HL-60 (cell line): ENCODE data around the gene PSIP1.

Experiments
- GABPA ChIP-seq: IDR thresholded peaks from 2 replicates; pipeline ENCODE4 v1.6.1; 2012; ENCODE audit warnings: low read depth
- POLR2AphosphoS5 ChIP-seq: IDR thresholded peaks from 2 replicates; pipeline ENCODE4 v1.6.1; 2012; ENCODE audit warnings: low read depth
- TF ChIP-seq, protein P1 (sequence below): IDR thresholded peaks from one replicate; pipeline ENCODE4 v1.5.1; 2011; ENCODE audit warnings: low read length, control low read depth, inconsistent platforms; ENCODE audit not compliant: insufficient read depth
- TF ChIP-seq, protein P2 (sequence below): IDR thresholded peaks from 2 replicates; pipeline ENCODE4 v1.6.1; 2012; ENCODE audit warnings: low read depth; ENCODE audit not compliant: insufficient replicate concordance

DNA sequence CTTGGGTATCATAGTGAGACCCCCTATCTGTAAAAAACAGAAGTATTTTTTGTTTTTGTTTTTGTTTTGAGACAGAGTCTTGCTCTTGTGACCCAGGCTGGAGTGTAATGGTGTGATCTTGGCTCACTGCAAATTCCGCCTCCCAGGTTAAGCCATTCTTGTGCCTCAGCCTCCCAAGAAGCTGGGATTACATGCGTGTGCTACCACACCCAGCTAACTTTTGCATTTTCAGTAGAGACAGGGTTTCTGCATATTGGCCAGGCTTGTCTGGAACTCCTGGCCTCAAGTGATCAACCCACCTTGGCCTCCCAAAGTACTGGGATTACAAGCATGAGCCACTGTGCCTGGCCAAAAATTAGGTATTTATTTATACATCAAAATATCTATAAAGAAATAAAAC, 31.9 kb upstream of the PSIP1 start:
- TF ChIP-seq, protein P1, sequence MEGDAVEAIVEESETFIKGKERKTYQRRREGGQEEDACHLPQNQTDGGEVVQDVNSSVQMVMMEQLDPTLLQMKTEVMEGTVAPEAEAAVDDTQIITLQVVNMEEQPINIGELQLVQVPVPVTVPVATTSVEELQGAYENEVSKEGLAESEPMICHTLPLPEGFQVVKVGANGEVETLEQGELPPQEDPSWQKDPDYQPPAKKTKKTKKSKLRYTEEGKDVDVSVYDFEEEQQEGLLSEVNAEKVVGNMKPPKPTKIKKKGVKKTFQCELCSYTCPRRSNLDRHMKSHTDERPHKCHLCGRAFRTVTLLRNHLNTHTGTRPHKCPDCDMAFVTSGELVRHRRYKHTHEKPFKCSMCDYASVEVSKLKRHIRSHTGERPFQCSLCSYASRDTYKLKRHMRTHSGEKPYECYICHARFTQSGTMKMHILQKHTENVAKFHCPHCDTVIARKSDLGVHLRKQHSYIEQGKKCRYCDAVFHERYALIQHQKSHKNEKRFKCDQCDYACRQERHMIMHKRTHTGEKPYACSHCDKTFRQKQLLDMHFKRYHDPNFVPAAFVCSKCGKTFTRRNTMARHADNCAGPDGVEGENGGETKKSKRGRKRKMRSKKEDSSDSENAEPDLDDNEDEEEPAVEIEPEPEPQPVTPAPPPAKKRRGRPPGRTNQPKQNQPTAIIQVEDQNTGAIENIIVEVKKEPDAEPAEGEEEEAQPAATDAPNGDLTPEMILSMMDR: no peak
- TF ChIP-seq, protein P2, sequence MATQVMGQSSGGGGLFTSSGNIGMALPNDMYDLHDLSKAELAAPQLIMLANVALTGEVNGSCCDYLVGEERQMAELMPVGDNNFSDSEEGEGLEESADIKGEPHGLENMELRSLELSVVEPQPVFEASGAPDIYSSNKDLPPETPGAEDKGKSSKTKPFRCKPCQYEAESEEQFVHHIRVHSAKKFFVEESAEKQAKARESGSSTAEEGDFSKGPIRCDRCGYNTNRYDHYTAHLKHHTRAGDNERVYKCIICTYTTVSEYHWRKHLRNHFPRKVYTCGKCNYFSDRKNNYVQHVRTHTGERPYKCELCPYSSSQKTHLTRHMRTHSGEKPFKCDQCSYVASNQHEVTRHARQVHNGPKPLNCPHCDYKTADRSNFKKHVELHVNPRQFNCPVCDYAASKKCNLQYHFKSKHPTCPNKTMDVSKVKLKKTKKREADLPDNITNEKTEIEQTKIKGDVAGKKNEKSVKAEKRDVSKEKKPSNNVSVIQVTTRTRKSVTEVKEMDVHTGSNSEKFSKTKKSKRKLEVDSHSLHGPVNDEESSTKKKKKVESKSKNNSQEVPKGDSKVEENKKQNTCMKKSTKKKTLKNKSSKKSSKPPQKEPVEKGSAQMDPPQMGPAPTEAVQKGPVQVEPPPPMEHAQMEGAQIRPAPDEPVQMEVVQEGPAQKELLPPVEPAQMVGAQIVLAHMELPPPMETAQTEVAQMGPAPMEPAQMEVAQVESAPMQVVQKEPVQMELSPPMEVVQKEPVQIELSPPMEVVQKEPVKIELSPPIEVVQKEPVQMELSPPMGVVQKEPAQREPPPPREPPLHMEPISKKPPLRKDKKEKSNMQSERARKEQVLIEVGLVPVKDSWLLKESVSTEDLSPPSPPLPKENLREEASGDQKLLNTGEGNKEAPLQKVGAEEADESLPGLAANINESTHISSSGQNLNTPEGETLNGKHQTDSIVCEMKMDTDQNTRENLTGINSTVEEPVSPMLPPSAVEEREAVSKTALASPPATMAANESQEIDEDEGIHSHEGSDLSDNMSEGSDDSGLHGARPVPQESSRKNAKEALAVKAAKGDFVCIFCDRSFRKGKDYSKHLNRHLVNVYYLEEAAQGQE: no peak
- TF ChIP-seq GABPA: no peak
- TF ChIP-seq POLR2AphosphoS5: no peak
